Stimulated activated CD4-positive, alpha-beta T cell treated with anti-CD3 and anti-CD28 coated beads, TNF-alpha, amount 100 ng/mL, for 1 hour (primary cell): ENCODE measurements around the gene BRD1.
"Not testable (repeated sequence)": the region's sequence is repeated elsewhere in the genome, so short reads cannot be mapped to it uniquely, and the experiment has no call there.

Source experiments
- DNase-seq, 3 donors: peaks; one replicate each; pipeline ENCODE4 v3.0.0-alpha.2; 2020; ENCODE audit warnings: low read depth in 3 of 3, low spot score in 1 of 3

Gene BRD1

GRCh38 chr22:49827271-49827852 lies 311 bp downstream of the BRD1 start:
- no peak for DNase-seq

- DNase-seq, result no peak
Measured at GRCh38 chr22:49826603-49827270, 936 bp downstream of the BRD1 start.

- DNase-seq, result peak in 2 of 3 donors; percentile 39 to 48
Measured at GRCh38 chr22:49825944-49826602, 1.6 kb downstream of the BRD1 start.

GRCh38 chr22:49825436-49825835 lies 2.2 kb downstream of the BRD1 start:
- no peak for DNase-seq

- DNase-seq, result no peak
Measured at GRCh38 chr22:49824936-49825335, 2.7 kb downstream of the BRD1 start.

GRCh38 chr22:49824185-49824925 lies 3.3 kb downstream of the BRD1 start:
- no peak for DNase-seq

- no peak for DNase-seq
Measured at GRCh38 chr22:49823289-49824045, 4.2 kb downstream of the BRD1 start.

- DNase-seq, result not testable (repeated sequence)
Measured at GRCh38 chr22:49821741-49822140, 5.9 kb downstream of the BRD1 start.

- no peak for DNase-seq
Measured at GRCh38 chr22:49820984-49821383, 6.7 kb downstream of the BRD1 start.

GRCh38 chr22:49817359-49817758 lies 10.3 kb downstream of the BRD1 start:
- DNase-seq, result no peak

GRCh38 chr22:49815641-49816091 lies 12.0 kb downstream of the BRD1 start:
- DNase-seq, result no peak

- DNase-seq, result no peak
Measured at GRCh38 chr22:49814856-49815255, 12.8 kb downstream of the BRD1 start.

GRCh38 chr22:49814164-49814686 lies 13.4 kb downstream of the BRD1 start:
- DNase-seq, result no peak

GRCh38 chr22:49812838-49813237 lies 14.8 kb downstream of the BRD1 start:
- no peak for DNase-seq

GRCh38 chr22:49811020-49811791 lies 16.5 kb downstream of the BRD1 start:
- no peak for DNase-seq

- DNase-seq, result no peak
Measured at GRCh38 chr22:49810363-49811019, 17.2 kb downstream of the BRD1 start.

- DNase-seq, result no peak
Measured at GRCh38 chr22:49807780-49808708, 19.6 kb downstream of the BRD1 start.

- DNase-seq, result no peak
Measured at GRCh38 chr22:49807129-49807528, 20.5 kb downstream of the BRD1 start.
